GM18511 (cell line): ENCODE data around the gene KIF5A.
"Not testable (repeated sequence)": the region's sequence is repeated elsewhere in the genome, so short reads cannot be mapped to it uniquely, and the experiment has no call there.

ENCODE experiments used
- ATAC-seq: cut with Tn5 transposase; IDR thresholded peaks from one replicate; pipeline ENCODE4 v1.9.1; 2021; ENCODE audit warnings: mild to moderate bottlenecking, moderate library complexity; ENCODE audit not compliant: unreplicated experiment

Gene KIF5A

DNA sequence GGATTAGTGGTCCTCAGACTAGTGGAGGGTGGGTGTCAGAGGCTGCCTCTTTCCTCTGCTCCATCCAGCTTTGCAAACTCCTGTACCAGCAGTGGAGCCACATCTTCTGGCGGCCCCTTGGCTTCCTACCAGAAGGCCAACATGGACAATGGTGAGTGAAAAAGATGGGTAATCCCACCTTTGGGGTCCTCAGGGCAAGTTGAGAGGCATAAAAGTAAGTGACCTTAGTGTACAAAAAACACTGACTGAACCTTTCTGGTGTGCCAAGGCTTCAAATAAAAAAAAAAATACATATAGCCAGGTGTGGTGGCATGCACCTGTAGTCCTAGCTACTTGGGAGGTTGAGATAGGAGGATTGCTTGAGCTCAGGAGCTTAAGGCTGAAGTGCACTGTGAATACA, 32.0 kb downstream of the KIF5A start:
- ATAC-seq: no peak

DNA sequence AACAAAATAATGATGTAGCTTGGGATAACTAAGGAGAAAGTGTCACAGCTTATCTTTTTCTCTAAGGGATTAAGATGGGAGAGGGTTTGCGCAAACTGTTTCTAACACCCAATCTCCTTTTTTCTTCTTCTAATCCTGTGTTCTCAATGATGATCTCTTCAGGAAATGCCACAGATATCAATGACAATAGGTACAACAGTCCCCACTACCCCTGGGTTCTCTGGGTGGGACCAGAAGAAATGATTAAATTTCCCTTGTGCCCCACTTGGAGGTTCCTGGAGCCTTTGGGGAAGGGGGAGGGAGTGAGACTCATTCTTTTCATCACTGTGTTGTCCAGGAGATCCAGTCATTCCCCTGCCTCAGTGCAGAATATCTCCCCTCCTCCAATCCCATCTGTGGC, 32.6 kb downstream of the KIF5A start:
- no peak for ATAC-seq

DNA sequence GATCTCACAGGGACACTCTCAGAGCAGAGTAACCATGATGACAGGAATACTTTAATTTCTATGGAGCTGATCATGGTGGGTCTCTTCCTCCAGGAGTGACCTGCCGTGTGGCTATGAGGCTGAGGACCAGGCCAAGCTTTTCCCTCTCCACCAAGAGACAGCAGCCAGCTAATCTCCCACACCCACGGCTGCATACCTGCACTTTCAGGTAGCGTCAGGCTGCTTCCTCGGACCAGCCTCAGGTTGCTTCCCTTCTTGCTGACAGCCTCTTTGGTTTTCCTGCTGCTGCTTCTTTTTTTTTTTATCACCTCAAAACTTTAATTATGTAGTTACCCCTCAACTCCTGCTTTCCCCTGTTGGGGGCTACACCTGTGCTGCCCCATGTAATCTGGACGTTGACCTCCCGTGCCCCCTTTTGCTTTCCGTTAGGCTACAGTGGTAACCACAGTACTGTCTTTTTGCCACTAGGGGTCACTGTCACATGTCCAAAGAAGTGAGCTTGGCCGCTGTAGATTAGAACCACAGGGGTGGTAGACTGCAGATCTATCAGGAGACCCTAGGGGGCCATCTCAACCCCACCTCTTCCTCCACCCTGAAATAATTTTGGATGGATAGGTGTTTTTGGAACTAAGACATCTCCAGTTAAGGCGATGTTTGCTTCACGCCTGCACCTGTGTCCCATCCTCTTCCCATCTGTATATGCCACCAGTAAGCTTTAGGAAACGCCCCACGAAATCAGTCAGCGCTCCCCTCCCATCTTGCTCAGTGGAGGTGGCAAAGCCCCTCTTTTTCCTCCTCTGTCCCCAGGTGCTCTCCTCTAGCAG, 33.4 kb downstream of the KIF5A start:
- peak; percentile 96 for ATAC-seq

DNA sequence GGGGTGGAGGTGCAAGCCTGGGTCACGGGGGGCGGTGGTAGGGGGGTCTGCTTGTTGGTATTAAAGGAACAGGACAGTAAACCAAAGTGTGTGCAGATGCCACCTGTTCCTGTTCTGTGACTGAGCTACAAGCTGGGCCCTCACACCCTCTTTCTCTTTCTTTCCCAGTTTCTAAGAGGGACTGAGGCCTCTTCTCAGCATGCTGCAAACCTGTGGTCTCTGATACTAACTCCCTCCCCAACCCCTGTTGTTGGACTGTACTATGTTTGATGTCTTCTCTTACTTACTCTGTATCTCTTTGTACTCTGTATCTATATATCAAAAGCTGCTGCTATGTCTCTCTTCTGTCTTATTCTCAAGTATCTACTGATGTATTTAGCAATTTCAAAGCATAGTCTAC, 34.2 kb downstream of the KIF5A start:
- ATAC-seq: no peak

DNA sequence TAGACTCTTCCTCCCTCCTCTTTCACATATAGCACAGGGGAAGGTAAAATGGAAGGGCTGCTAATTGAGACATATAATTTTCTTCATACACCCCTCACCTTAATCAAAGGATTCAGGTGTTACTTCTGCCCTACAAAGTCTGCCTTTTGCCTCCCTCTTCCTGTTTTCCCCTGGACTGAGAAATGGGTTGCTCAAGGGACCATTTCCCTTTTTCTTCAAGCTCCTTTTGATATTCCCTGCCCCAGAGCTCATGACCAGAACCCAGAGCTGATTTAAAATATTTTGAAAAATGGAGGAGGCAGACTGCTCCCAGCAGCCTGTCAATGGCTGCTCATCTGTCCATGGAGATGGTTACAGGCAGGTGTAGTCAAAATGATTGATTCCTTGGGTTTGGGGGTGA, 34.8 kb downstream of the KIF5A start:
- ATAC-seq: no peak

DNA sequence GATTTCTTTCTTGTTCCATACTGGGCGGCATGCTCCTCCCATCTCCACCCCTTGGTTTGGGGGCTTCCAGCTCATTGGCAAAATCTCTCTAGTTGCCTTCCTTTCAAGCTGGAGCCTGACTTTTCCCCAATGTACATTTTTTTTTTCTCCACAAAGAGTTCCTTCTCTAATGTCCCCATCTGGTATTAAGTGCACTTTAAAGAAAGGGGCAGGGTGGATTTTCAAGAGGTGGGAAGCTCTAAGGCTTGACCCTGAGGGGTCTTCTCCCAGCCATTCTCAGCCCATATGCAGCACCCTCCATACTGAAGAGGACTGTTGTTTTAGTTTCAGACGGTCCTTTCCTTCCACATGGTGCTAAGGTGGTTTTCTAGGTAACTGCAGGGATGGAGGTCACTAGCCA, 35.3 kb downstream of the KIF5A start:
- no peak for ATAC-seq

DNA sequence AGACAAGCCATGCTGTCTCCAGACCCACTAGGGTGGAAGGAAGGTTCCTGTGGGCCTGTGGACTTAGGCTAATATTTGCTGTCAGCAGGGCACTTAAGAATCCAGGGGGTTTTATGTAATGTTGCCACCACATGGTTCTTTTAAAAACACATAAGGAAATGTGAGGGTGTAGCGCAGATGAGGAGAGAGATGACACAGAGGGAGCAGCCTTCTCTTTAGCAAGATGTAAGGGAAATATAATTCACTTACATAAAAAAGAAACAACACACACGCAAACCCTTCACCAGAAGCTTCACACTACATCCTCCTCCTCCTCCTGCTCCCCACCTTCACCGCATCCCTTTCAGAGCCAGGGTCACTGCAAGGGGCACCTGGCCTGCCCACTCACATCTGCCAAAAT, 36.3 kb downstream of the KIF5A start:
- ATAC-seq: no peak

DNA sequence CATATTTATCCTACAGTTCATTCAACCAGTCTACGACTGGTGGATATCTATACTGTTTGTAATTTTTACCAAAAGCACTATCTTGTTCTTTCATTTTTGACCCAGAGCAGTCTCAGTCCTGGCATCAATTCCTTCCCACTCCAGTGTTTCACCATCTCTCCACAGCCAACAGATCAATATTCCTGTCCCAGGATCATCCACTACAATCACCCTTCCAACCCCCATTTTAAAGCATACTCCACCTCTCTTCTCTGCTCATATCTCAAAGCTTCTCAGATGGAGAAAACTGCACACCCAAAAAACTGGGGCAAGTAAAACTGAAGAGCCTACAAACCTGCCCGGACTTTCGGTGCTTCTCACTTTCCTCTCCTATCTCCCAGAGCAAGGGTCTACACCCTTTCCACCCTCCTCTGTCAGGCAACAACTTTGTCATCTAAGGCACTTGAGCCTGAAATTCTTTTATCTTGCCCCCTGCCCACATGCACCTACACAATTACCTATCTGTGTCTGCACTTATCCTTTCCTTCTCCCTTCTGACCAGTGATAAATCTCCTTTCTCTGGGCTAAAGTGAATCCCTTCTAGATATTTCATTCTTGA, 37.1 kb downstream of the KIF5A start:
- ATAC-seq: no peak

DNA sequence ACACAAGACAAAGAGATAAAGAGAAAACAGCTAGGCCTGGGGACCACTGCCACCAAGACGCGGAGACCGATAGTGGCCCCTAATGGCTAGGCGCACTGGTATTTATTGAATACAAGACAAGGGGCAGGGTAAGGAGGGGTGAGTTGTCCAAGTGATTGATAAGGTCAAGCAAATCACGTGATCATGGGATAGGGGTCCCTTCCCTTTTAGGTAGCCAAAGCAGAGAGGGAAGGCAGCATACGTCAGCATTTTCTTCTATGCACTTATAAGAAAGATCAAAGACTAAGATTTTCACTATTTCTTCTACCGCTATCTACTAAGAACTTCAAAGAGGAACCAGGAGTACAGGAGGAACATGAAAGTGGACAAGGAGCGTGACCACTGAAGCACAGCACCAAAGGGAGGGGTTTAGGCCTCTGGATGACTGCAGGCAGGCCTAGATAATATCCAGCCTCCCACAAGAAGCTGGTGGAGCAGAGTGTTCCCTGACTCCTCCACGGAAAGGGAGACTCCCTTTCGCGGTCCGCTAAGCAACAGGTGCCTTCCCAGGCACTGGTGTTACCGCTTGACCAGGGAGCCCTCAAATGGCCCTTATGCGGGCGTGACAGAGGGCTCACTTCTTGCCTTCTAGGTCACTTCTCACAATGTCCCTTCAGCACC, 39.2 kb downstream of the KIF5A start:
- ATAC-seq: not testable (repeated sequence)

DNA sequence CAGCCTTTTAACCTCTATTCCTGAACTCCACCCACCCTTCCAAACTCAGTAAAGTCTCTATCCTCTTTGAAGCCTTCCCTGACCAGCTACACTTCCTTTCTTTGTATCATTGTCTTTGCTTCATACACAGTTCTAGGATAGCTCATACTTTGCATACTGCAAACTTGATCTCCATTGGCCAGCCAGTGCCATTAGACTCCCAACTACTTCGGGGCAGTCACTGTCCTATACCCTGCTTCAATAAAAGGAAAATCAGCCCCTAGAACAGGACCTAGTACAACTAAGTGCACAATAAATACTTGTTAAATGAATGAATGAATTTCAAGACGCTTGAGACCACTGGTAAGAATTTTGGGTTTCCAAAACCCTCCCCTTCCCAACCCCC, 40.6 kb downstream of the KIF5A start:
- ATAC-seq: peak; percentile 3

DNA sequence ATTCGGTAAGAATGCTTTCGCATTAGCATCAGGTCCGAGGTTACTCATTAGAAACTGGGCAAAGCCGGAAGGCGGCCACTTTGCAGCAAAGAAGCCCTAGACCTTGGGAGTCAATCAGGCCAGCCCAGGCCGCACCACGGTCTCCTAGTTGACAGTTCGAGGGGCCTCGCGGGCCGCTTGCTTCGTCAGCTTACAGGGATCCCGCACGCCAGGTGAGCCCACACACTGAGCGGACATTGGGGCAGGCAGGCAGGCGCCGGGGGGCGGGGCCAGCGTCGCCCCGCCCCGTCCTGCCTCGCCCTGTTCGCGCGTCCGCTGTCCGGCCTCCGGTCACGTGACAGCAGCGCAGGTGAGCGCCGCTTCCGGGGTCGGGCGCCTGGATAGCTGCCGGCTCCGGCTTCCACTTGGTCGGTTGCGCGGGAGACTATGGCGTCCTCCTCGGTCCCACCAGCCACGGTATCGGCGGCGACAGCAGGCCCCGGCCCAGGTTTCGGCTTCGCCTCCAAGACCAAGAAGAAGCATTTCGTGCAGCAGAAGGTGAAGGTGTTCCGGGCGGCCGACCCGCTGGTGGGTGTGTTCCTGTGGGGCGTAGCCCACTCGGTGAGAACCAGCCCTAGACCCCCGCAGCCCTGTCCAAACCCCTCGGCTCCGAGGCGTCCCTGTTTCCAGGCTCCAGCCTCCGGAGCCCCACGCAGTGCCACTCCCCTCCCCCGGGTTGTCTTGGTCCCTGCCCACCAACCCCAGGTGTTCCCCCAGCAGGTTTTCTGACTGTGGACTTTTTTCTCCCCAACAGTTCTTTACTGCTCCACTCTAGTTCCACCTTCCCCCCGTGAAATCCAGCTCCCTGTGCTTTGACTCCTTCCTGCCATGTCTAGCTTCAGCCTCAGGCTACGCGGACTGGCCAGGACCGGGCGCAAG, 41.3 kb downstream of the KIF5A start, which contains the start of gene PIP4K2C:
Gene PIP4K2C, plus strand, starts transcription at position 329 of the 918 bp plus-strand sequence. Its CDS starts 98 bp downstream, at position 427.
- peak; percentile 97 for ATAC-seq

DNA sequence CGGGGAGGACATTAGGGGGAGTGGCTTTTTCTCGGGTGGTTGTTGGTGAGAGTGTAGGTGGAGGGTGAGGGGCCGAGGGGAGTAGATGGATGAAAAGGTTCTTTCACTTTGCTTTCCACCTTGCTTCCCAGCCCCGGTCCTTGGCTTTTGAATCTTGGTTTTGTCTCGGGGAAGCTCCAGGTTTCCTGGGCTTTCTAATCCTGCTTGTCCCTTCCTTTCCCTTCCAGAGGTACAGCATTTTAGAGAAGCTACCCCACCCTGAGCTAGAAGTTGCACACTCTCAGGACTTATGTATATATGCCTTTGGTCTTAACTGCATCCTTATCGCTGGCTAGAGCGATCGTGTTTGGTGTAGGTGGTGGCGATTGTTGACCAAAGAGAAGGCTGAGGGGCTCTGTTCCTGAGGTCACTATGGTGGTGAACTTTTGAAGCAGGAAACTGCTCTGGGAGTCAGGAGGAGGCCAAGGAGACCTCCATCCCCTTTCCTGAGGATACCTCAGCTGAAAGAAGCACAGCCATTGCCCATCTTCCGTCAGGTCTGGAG, 42.0 kb downstream of the KIF5A start:
- ATAC-seq: no peak

DNA sequence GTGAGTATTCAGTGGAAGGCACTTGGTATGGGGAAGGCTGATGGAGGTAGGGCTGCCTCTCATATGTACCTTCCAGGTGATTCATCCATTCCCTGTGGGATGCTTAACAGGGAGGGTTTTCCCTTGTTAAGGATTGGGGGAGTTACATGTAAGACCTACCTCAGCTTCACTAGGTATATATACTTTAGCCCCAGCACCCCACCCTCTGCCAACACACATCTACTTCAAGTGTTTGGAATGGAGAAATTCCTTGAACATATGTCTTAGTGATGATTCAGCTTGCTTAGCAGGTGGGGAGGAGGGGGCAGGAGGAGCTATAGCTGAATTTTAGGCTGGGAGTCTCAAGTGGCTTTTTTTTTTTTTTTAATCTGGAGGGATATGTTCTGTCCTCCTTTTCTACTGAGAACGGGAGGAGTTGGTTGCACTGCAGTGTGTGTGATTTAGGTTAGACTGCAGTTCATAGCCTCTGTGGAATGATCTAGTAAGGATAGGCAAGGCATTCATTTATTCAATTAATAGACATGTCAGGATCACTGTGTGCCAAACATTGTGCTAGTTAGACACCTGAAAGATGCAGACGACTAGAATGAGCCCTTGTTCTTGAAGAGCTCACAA, 42.8 kb downstream of the KIF5A start:
- ATAC-seq: no peak

DNA sequence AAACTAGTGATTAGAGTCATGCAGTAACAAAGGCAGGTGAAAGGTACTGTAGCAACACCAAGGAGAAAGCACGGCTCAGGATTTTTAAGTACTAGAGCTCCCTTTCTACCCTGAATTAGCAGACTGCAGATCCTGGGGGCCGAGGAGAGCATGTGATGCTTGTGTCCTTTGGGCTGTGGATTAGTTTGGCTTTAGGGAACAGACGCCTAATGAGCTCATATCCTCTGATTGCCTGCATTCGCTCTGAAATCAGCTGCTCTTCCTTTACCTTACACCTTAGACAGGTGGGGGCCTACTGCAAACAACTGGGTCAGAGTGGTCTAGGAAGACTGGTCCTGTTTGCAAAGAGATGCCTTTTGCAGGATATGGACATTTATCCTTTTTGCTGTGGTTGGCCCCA, 43.3 kb downstream of the KIF5A start:
- ATAC-seq: no peak

DNA sequence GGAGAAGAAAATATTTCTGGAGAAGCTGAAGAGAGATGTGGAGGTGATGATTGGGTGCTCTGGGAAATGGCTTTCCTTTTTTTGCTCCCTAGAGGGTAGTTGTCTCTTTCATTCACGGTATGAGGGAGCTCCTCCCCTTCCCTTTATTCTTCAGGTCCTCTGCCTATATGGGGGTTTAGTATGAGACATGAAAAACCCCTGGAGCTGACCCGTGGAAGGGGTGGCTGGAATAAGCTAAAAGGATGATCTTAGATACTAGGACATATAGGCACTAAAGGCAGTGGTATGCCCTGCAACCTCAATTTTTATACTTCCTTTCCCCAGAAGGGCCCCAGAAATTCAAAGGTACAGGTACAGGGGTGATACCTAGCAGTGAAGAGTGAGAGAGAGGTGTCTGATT, 50.6 kb downstream of the KIF5A start:
- ATAC-seq: no peak

DNA sequence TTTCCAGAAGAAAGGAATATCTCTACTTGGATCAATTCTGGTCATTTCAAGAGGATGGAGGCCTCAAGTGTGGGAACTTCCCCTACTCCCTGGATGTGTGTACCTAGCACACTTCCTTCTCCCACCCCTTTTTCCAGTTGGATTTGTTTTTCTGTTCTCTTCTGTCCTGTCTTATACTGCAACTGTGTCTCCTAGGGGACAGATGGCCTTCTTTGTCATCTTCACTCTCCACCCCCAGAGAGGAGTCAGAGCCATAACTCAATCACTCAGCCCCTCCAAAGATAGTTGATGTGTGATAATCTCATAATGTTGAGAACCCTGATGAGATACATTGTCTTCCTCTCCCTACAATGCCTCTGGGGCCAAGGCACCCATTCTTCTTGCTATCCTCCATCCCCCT, 52.7 kb downstream of the KIF5A start:
- no peak for ATAC-seq

DNA sequence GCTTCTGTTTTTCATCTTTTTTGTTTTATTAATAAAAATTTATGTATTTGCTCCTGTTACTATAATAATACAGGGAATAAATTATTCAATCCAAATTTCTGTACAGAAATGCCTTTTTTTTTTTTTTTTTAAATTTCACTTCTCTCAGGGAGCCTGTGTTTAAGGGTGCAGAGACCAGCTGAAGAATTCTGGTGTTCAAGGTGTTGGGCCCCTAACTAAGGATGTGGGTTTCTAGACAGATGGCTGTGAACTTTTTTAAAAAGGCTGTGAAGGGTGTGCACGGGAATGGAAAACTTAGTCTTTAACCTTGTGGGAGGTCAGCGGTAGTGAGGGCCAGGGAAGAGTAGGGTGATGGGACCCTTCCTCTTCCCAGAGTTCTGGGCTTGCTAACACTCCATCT, 53.5 kb downstream of the KIF5A start:
- ATAC-seq: no peak

DNA sequence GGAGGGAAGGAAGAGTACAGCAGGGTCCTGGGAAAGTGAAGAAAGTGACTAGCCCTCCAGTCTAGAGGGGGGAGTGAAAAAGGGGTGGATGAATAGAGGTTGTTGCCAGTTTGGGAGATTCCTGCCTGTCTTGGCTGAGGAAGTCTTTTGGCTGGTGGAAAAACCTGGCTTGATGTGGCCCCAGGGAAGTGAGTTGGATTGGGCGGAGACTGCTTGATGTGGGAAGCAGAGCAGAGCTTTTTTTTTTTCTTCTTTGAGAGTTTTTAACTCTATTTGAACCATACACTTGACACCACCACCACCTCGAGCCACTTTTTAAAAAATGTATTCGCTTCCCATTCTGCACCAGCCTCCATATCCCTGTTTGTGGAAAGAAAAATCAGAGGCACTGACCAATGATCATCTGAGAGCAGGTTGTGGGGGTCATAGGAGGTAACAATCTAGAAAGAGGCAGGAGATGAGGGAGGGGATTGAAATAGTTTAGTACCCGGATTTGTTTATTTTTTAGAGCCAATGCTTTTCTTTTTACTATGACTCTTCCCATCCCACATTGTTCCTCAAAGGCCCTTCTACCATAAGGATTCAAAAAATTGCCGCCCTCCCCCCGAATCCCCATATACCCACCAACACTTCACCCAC, 54.1 kb downstream of the KIF5A start:
- no peak for ATAC-seq

DNA sequence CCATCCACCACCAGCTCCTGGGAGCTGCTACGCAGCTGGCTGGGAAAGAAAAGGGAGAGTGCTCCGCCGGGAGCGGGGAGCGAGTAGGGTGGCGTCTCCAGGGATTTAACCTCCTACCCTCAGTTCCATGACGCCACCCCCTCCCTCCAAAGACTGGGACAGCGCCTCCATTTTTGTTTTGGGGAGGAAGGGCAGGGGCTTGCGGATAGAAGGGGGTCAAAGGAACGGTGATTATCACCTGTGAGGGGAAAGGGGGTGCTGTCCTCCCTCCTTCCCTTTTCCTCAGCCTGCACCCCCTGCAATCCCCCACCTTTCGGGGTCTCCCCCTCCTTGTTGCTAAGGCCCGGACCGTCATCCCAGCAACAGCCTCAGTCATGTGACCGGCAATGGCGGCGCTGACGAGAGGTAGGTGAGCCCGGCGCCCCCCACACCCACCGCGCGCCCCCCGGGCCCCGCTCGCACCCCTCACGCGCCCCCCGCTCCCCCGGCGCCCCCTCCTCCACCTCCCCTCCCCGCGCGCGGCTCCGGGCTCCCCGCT, 54.7 kb downstream of the KIF5A start, which contains the start of gene DTX3:
Gene DTX3, plus strand, starts transcription at position 371 of the 538 bp plus-strand sequence. CDS start 1,694 bp downstream, outside the sequence.
- ATAC-seq: peak; percentile 78
